K562 (cell line): ENCODE measurements around the gene CYP46A1. TPM values are rescaled to one million over a fixed set of nuclear protein-coding genes. Genes with fewer than 3 reads are reported as not detected.

Experiments
- ATAC-seq: fragments of 200-7000 bp; cut with Tn5 transposase; 3 replicates; pipeline ENCODE4 v1.9.1; 2020; ENCODE audit warnings: moderate library complexity
- BruUV-seq: library from RNA; stranded (reverse); fragments of 400-500 nt; replicated peaks from 2 replicates; lab custom pipeline; 2021; lab: Mats Ljungman, UMichigan
- CTCF ChIA-PET: fragments of 300-600 bp; formaldehyde crosslinking; extraction: SDS; loops from one replicate; lab custom pipeline; 2021; ENCODE audit warnings: low intra/inter-chr PET ratio; lab: Yijun Ruan, JAX
- POLR2A ChIA-PET: fragments of 300-600, 350-650 bp; sonication (Branson Sonifier 250); formaldehyde crosslinking; extraction: SDS; loops from one replicate; lab custom pipeline; 2021; ENCODE audit warnings: antibody characterized with exemption, inconsistent platforms; lab: Yijun Ruan, JAX
- DNase-seq, 4 experiments: peaks; one replicate each; pipeline versions ENCODE4 v3.0.0 to v3.0.0-alpha.2; 2011 to 2018; ENCODE audit warnings: low spot score in 3 of 4, mixed read lengths in 3 of 4; ENCODE audit errors: extremely low read depth in 1 of 4
- FAIRE-seq: peaks from 2 replicates; lab custom pipeline; 2011; peaks lifted over from hg19 to GRCh38; lab: Jason Lieb, UNC
- H2AFZ ChIP-seq: 2 replicates; pipeline ENCODE4 v1.6.0; 2011; ENCODE audit warnings: low read depth, low read length, control low read depth, inconsistent platforms
- H3K27ac ChIP-seq: fragments of 200-600 bp; 3 replicates; pipeline ENCODE4 v1.8.0; 2011; ENCODE audit warnings: low read depth, mild to moderate bottlenecking, control low read depth, inconsistent platforms, low read length, moderate library complexity, mixed read lengths; ENCODE audit errors: extremely low read depth
- H3K27me3 ChIP-seq, 2 experiments: fragments of 300-600 bp in 1 of 2; 2 replicates in 1 of 2; 3 replicates in 1 of 2; pipeline versions ENCODE4 v1.6.0 to v1.8.0; 2011; ENCODE audit warnings: inconsistent platforms in 2 of 2, low read length in 2 of 2, mild to moderate bottlenecking in 1 of 2, mixed read lengths in 1 of 2, moderate library complexity in 1 of 2; ENCODE audit not compliant: control insufficient read depth in 2 of 2, insufficient read depth in 2 of 2
- H3K36me3 ChIP-seq: fragments of 300-600 bp; 3 replicates; pipeline ENCODE4 v1.8.0; 2011; ENCODE audit warnings: mild to moderate bottlenecking, low read length, inconsistent platforms; ENCODE audit not compliant: control insufficient read depth, insufficient read depth
- H3K4me1 ChIP-seq, 2 experiments: fragments of 200-600 bp in 1 of 2; replicated peaks in 1 of 2; 2 replicates in 1 of 2; 3 replicates in 1 of 2; pipeline versions ENCODE4 v1.5.1 to v1.8.0; 2011; ENCODE audit warnings: inconsistent platforms in 2 of 2, low read length in 2 of 2, mild to moderate bottlenecking in 1 of 2, mixed read lengths in 1 of 2, moderate library complexity in 1 of 2; ENCODE audit not compliant: control insufficient read depth in 2 of 2, insufficient read depth in 2 of 2
- H3K4me2 ChIP-seq: 2 replicates; pipeline ENCODE4 v1.6.1; 2011; ENCODE audit warnings: low read length, control low read depth, inconsistent platforms, mixed read lengths; ENCODE audit not compliant: insufficient read depth
- H3K4me3 ChIP-seq: fragments of 200-600 bp; sonication (generic), shearing (Covaris generic); 2 replicates; pipeline ENCODE4 v1.5.1; 2016; ENCODE audit warnings: control low read depth, inconsistent platforms
- H3K79me2 ChIP-seq: fragments of 200-600 bp; 3 replicates; pipeline ENCODE4 v1.8.0; 2011; ENCODE audit warnings: low read length, inconsistent platforms; ENCODE audit not compliant: control insufficient read depth, insufficient read depth
- H3K9ac ChIP-seq, 2 experiments: 2 replicates each; pipeline versions ENCODE4 v1.6.0 to v1.6.1; 2011; ENCODE audit warnings: low read depth in 2 of 2, low read length in 2 of 2, control low read depth in 1 of 2, inconsistent platforms in 1 of 2, mild to moderate bottlenecking in 1 of 2, mixed read lengths in 1 of 2; ENCODE audit not compliant: insufficient read depth in 1 of 2
- H3K9me1 ChIP-seq: one replicate; pipeline ENCODE4 v1.6.0; 2011; ENCODE audit warnings: inconsistent platforms, mild to moderate bottlenecking, low read length, moderate library complexity; ENCODE audit not compliant: control insufficient read depth, insufficient read depth
- H3K9me3 ChIP-seq: replicated peaks from 2 replicates; pipeline ENCODE4 v1.5.1; 2011; ENCODE audit warnings: low read depth, low read length, inconsistent platforms; ENCODE audit not compliant: control insufficient read depth, insufficient read depth
- H4K20me1 ChIP-seq: replicated peaks from 2 replicates; pipeline ENCODE4 v1.6.1; 2011; ENCODE audit warnings: low read length, inconsistent platforms, mixed read lengths; ENCODE audit not compliant: control insufficient read depth, insufficient read depth
- E2F3 ChIP-seq: fragments of 250-450 bp; sonication (Bioruptor Pico); IDR thresholded peaks from 2 replicates; pipeline ENCODE4 v1.4.0; 2020; ENCODE audit warnings: mild to moderate bottlenecking
- PHTF2 ChIP-seq: fragments of 250-450 bp; sonication (Bioruptor Pico); IDR thresholded peaks from 2 replicates; pipeline ENCODE4 v1.5.0; 2021; ENCODE audit warnings: mild to moderate bottlenecking
- XRCC5 ChIP-seq: fragments of 200-400 bp; formaldehyde crosslinking; IDR thresholded peaks from 2 replicates; pipeline ENCODE4 v1.6.1; 2017; ENCODE audit warnings: low read depth, mild to moderate bottlenecking, low read length
- ZKSCAN1 ChIP-seq: fragments of 150-350 bp; IDR thresholded peaks from 2 replicates; pipeline ENCODE4 v1.6.1; 2016; ENCODE audit warnings: low read depth, low read length
- WGBS: fragments of 100-300 bp; shearing (Covaris generic); methylation state at CpG from one replicate; pipeline ENCODE4 v1.1.6; 2016; ENCODE audit warnings: low coverage, mixed read lengths; ENCODE audit not compliant: insufficient coverage; ENCODE audit errors: missing lambda C conversion rate; 5-methylcytosine and 5-hydroxymethylcytosine counted together
- in situ Hi-C: fragments of 300-500 bp; cut with MboI; formaldehyde crosslinking; loops from 4 replicates; pipeline ENCODE4 v1.15.0; 2018; ENCODE audit warnings: inconsistent platforms, mixed read lengths
- intact Hi-C: fragments of 100-400 bp; cut with micrococcal nuclease; formaldehyde crosslinking; loops from 2 replicates; pipeline ENCODE4 v1.14.2; 2022
- polyA plus RNA-seq, 8 experiments: library from polyadenylated mRNA; depleted of rRNA in 4 of 8; stranded (reverse) in 5 of 8; unstranded in 3 of 8; fragments of >200 nt; fragmentation: Nextera tagmentation in 2 of 8; fragmentation: Illumina TruSeq in 1 of 8; extraction: Ambion mirVana in 2 of 8; extraction: Trizol in 1 of 8; gene quantifications; 2 replicates each; pipeline versions ENCODE4 v1.2.1 to v1.2.3, GENCODE V29; 2011 to 2014; ENCODE audit warnings: inconsistent platforms in 1 of 8, missing spikeins in 1 of 8
- total RNA-seq, 7 experiments: library from RNA; depleted of rRNA in 6 of 7; stranded (reverse); fragments of >200 nt in 6 of 7; fragmentation: Illumina TruSeq in 2 of 7; extraction: Trizol in 2 of 7; gene quantifications; 2 replicates each; pipeline versions ENCODE4 v1.2.1 to v1.2.3, GENCODE V29; 2011 to 2021; ENCODE audit warnings: low replicate concordance in 1 of 7

Gene CYP46A1
- total and polyA plus RNA-seq, 9 of the 15 experiments (the other 6 are each of a cell fraction or from before 2014, with no cell fraction given): not detected

- no peak overlapping the region for H3K27ac ChIP-seq
- ChIA-PET POLR2A (interaction anchor here (0.6 to 0.7 kb wide), 2 partner anchors 34 to 85 kb away, joined by 3 read pairs; no protein-coding TSS in a partner anchor), CTCF (no interaction called here)
- ATAC-seq (peak; percentile 83), DNase-seq (no peak), FAIRE-seq (no peak)
- under 1% methylated on average over 11 of the region's 11 CpGs for WGBS
- intact Hi-C loops (no loop called here), in situ Hi-C loops (no loop called here)
- H3K36me3 ChIP-seq: no peaks in the 10 kb centered on the region
- H3K4me2 ChIP-seq: no peak overlapping the region
- no peaks in the 10 kb centered on the region for H3K79me2 ChIP-seq
- no TSS peak for BruUV-seq
- no peak overlapping the region for H3K4me3 ChIP-seq
- no peaks in the 10 kb centered on the region; a peak in 1 of 5 replicates for H3K4me1 ChIP-seq
- no peaks in the 10 kb centered on the region; the same call in 1 of the 2 replicates for H4K20me1 ChIP-seq
- TF ChIP-seq E2F3: no peak
- TF ChIP-seq XRCC5: no peak
- no peak overlapping the region for H2AFZ ChIP-seq
- no peak overlapping the region for H3K9ac ChIP-seq
- H3K9me1 ChIP-seq: no peaks in the 10 kb centered on the region
- no peaks in the 10 kb centered on the region for H3K9me3 ChIP-seq
- peaks cover 3 to 68% of the 10 kb centered on the region in 2 experiments; a peak in 4 of 5 replicates for H3K27me3 ChIP-seq
Observed at GRCh38 chr14:99758121-99758821, 74.2 kb downstream of the CYP46A1 start.

DNA sequence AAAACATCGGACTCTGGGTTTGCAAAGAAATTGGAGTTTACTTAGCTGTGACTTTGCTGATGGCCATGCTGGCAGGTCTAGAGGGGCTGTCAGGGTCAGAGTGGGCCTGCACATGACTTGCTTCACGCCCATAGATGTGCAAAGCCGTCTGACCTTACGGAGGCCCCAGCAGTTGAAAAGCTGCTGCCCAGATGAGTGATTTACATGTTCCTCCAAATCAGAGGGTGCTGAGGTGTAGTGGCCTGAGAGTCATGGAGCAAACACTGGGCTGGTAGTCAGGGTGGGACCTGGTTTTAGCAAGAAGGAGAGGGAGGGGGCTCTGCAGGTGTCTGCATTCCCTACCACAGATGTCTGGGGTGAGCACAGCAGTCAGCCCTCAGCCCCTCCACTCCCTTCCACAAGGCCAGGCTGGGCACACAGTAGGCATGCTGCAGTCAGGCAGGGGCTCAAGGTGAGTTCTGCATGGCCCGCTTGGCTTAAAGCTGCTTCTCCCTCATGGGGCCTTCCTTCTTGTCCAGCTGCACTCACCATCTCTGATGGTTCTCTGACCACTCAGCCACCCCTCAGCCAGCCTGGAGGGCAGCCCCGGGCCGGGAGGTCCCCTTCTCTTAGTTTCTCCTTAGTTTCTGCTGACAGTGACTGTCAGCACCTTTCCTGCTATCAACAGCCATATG is 74.9 kb downstream of the CYP46A1 start:
- no peak overlapping the region for H2AFZ ChIP-seq
- in situ Hi-C loops: no loop called here
- no peaks in the 10 kb centered on the region for H3K36me3 ChIP-seq
- POLR2A ChIA-PET: interaction anchor here (0.7 kb wide), 1 partner anchor 33 kb away, joined by 3 read pairs; no protein-coding TSS in a partner anchor
- H3K9me3 ChIP-seq: no peaks in the 10 kb centered on the region
- H3K9ac ChIP-seq: no peak overlapping the region
- H4K20me1 ChIP-seq: no peaks in the 10 kb centered on the region
- intact Hi-C loops: no loop called here
- WGBS: 7% methylated on average over 7 of the region's 7 CpGs
- CTCF ChIA-PET: no interaction called here
- H3K79me2 ChIP-seq: no peaks in the 10 kb centered on the region
- no peaks in the 10 kb centered on the region; a peak in 1 of 5 replicates for H3K4me1 ChIP-seq
- FAIRE-seq (no peak), ATAC-seq (no peak), DNase-seq (no peak)
- H3K4me3 ChIP-seq: no peak overlapping the region
- no TSS peak for BruUV-seq
- no peak overlapping the region for H3K27ac ChIP-seq
- TF ChIP-seq ZKSCAN1 (peak; percentile 14; the same call in 1 of the 2 replicates), PHTF2 (no peak)
- TF ChIP-seq, all 486 proteins: peak for 1
- Histone ChIP-seq H3K27me3 (peaks cover 3 to 66% of the 10 kb centered on the region in 2 experiments; a peak in 4 of 5 replicates), H3K4me2 (no peak overlapping the region), H3K9me1 (no peaks in the 10 kb centered on the region)
